K562 (cell line): ENCODE results near the gene TPO. TPM values are rescaled to one million over a fixed set of nuclear protein-coding genes. Genes with fewer than 3 reads are reported as not detected.

Experiments
- ATAC-seq: fragments of 200-7000 bp; cut with Tn5 transposase; 3 replicates; pipeline ENCODE4 v1.9.1; 2020; ENCODE audit warnings: moderate library complexity
- BruUV-seq: library from RNA; stranded (reverse); fragments of 400-500 nt; replicated peaks from 2 replicates; lab custom pipeline; 2021; lab: Mats Ljungman, UMichigan
- CTCF ChIA-PET: fragments of 300-600 bp; formaldehyde crosslinking; extraction: SDS; loops from one replicate; lab custom pipeline; 2021; ENCODE audit warnings: low intra/inter-chr PET ratio; lab: Yijun Ruan, JAX
- POLR2A ChIA-PET: fragments of 300-600, 350-650 bp; sonication (Branson Sonifier 250); formaldehyde crosslinking; extraction: SDS; loops from one replicate; lab custom pipeline; 2021; ENCODE audit warnings: antibody characterized with exemption, inconsistent platforms; lab: Yijun Ruan, JAX
- DNase-seq, 4 experiments: peaks; one replicate each; pipeline versions ENCODE4 v3.0.0 to v3.0.0-alpha.2; 2011 to 2018; ENCODE audit warnings: low spot score in 3 of 4, mixed read lengths in 3 of 4; ENCODE audit errors: extremely low read depth in 1 of 4
- FAIRE-seq: peaks from 2 replicates; lab custom pipeline; 2011; peaks lifted over from hg19 to GRCh38; lab: Jason Lieb, UNC
- H2AFZ ChIP-seq: 2 replicates; pipeline ENCODE4 v1.6.0; 2011; ENCODE audit warnings: low read depth, low read length, control low read depth, inconsistent platforms
- H3K27ac ChIP-seq: fragments of 200-600 bp; 3 replicates; pipeline ENCODE4 v1.8.0; 2011; ENCODE audit warnings: low read depth, mild to moderate bottlenecking, control low read depth, inconsistent platforms, low read length, moderate library complexity, mixed read lengths; ENCODE audit errors: extremely low read depth
- H3K27me3 ChIP-seq, 2 experiments: fragments of 300-600 bp in 1 of 2; 2 replicates in 1 of 2; 3 replicates in 1 of 2; pipeline versions ENCODE4 v1.6.0 to v1.8.0; 2011; ENCODE audit warnings: inconsistent platforms in 2 of 2, low read length in 2 of 2, mild to moderate bottlenecking in 1 of 2, mixed read lengths in 1 of 2, moderate library complexity in 1 of 2; ENCODE audit not compliant: control insufficient read depth in 2 of 2, insufficient read depth in 2 of 2
- H3K36me3 ChIP-seq: fragments of 300-600 bp; 3 replicates; pipeline ENCODE4 v1.8.0; 2011; ENCODE audit warnings: mild to moderate bottlenecking, low read length, inconsistent platforms; ENCODE audit not compliant: control insufficient read depth, insufficient read depth
- H3K4me1 ChIP-seq, 2 experiments: fragments of 200-600 bp in 1 of 2; replicated peaks in 1 of 2; 2 replicates in 1 of 2; 3 replicates in 1 of 2; pipeline versions ENCODE4 v1.5.1 to v1.8.0; 2011; ENCODE audit warnings: inconsistent platforms in 2 of 2, low read length in 2 of 2, mild to moderate bottlenecking in 1 of 2, mixed read lengths in 1 of 2, moderate library complexity in 1 of 2; ENCODE audit not compliant: control insufficient read depth in 2 of 2, insufficient read depth in 2 of 2
- H3K4me2 ChIP-seq: 2 replicates; pipeline ENCODE4 v1.6.1; 2011; ENCODE audit warnings: low read length, control low read depth, inconsistent platforms, mixed read lengths; ENCODE audit not compliant: insufficient read depth
- H3K4me3 ChIP-seq: fragments of 200-600 bp; sonication (generic), shearing (Covaris generic); 2 replicates; pipeline ENCODE4 v1.5.1; 2016; ENCODE audit warnings: control low read depth, inconsistent platforms
- H3K79me2 ChIP-seq: fragments of 200-600 bp; 3 replicates; pipeline ENCODE4 v1.8.0; 2011; ENCODE audit warnings: low read length, inconsistent platforms; ENCODE audit not compliant: control insufficient read depth, insufficient read depth
- H3K9ac ChIP-seq, 2 experiments: 2 replicates each; pipeline versions ENCODE4 v1.6.0 to v1.6.1; 2011; ENCODE audit warnings: low read depth in 2 of 2, low read length in 2 of 2, control low read depth in 1 of 2, inconsistent platforms in 1 of 2, mild to moderate bottlenecking in 1 of 2, mixed read lengths in 1 of 2; ENCODE audit not compliant: insufficient read depth in 1 of 2
- H3K9me1 ChIP-seq: one replicate; pipeline ENCODE4 v1.6.0; 2011; ENCODE audit warnings: inconsistent platforms, mild to moderate bottlenecking, low read length, moderate library complexity; ENCODE audit not compliant: control insufficient read depth, insufficient read depth
- H3K9me3 ChIP-seq: replicated peaks from 2 replicates; pipeline ENCODE4 v1.5.1; 2011; ENCODE audit warnings: low read depth, low read length, inconsistent platforms; ENCODE audit not compliant: control insufficient read depth, insufficient read depth
- H4K20me1 ChIP-seq: replicated peaks from 2 replicates; pipeline ENCODE4 v1.6.1; 2011; ENCODE audit warnings: low read length, inconsistent platforms, mixed read lengths; ENCODE audit not compliant: control insufficient read depth, insufficient read depth
- ASH1L ChIP-seq: fragments of 450-650 bp; IDR thresholded peaks from 2 replicates; pipeline ENCODE4 v1.6.1; 2018; ENCODE audit warnings: borderline replicate concordance, mild to moderate bottlenecking, low read depth; ENCODE audit not compliant: partially characterized antibody
- EP300 ChIP-seq: IDR thresholded peaks from 2 replicates; pipeline ENCODE4 v1.6.1; 2012; ENCODE audit warnings: low read length, improper control_type of control experiment
- HNRNPUL1 ChIP-seq: fragments of 200-400 bp; formaldehyde crosslinking; IDR thresholded peaks from 2 replicates; pipeline ENCODE4 v1.6.1; 2017; ENCODE audit warnings: low read length
- HOXB6 ChIP-seq: fragments of 250-450 bp; sonication (Bioruptor Pico); IDR thresholded peaks from 2 replicates; pipeline ENCODE4 v1.5.1; 2022; ENCODE audit warnings: mild to moderate bottlenecking, borderline replicate concordance
- KLF13 ChIP-seq: fragments of 450-650 bp; IDR thresholded peaks from 2 replicates; pipeline ENCODE4 v1.6.1; 2016; ENCODE audit warnings: missing genetic modification characterization, low read depth, mild to moderate bottlenecking, missing compliant biosample characterization, moderate library complexity, borderline replicate concordance
- LCOR ChIP-seq: sonication (generic); formaldehyde crosslinking; IDR thresholded peaks from 2 replicates; pipeline ENCODE4 v1.8.0; 2022; ENCODE audit warnings: mild to moderate bottlenecking, missing genetic modification reagents
- MAFG ChIP-seq: fragments of 450-650 bp; conservative IDR thresholded peaks from 2 replicates; pipeline ENCODE4 v1.6.1; 2016; ENCODE audit warnings: missing genetic modification characterization, missing compliant biosample characterization
- MLX ChIP-seq, 2 experiments: fragments of 450-650 bp in 1 of 2; sonication (generic) in 1 of 2; formaldehyde crosslinking; conservative IDR thresholded peaks; 2 replicates each; pipeline versions ENCODE4 v1.4.0 to v1.8.1; 2020 to 2022; ENCODE audit warnings: mild to moderate bottlenecking in 1 of 2, missing genetic modification reagents in 1 of 2
- PYGO2 ChIP-seq: fragments of 450-650 bp; IDR thresholded peaks from 2 replicates; pipeline ENCODE4 v1.6.1; 2016; ENCODE audit warnings: mild to moderate bottlenecking, missing genetic modification characterization, moderate library complexity, missing compliant biosample characterization
- SRSF1 ChIP-seq: fragments of 200-400 bp; formaldehyde crosslinking; IDR thresholded peaks from 2 replicates; pipeline ENCODE4 v1.6.1; 2017; ENCODE audit warnings: mild to moderate bottlenecking, low read depth, low read length, moderate library complexity
- ZNF589 ChIP-seq: fragments of 200-800 bp; sonication (Bioruptor generic); IDR thresholded peaks from 2 replicates; pipeline ENCODE4 v1.6.1; 2016; ENCODE audit warnings: low read depth, missing genetic modification characterization, missing compliant biosample characterization
- WGBS: fragments of 100-300 bp; shearing (Covaris generic); methylation state at CpG from one replicate; pipeline ENCODE4 v1.1.6; 2016; ENCODE audit warnings: low coverage, mixed read lengths; ENCODE audit not compliant: insufficient coverage; ENCODE audit errors: missing lambda C conversion rate; 5-methylcytosine and 5-hydroxymethylcytosine counted together
- in situ Hi-C: fragments of 300-500 bp; cut with MboI; formaldehyde crosslinking; loops from 4 replicates; pipeline ENCODE4 v1.15.0; 2018; ENCODE audit warnings: inconsistent platforms, mixed read lengths
- intact Hi-C: fragments of 100-400 bp; cut with micrococcal nuclease; formaldehyde crosslinking; loops from 2 replicates; pipeline ENCODE4 v1.14.2; 2022
- polyA plus RNA-seq, 8 experiments: library from polyadenylated mRNA; depleted of rRNA in 4 of 8; stranded (reverse) in 5 of 8; unstranded in 3 of 8; fragments of >200 nt; fragmentation: Nextera tagmentation in 2 of 8; fragmentation: Illumina TruSeq in 1 of 8; extraction: Ambion mirVana in 2 of 8; extraction: Trizol in 1 of 8; gene quantifications; 2 replicates each; pipeline versions ENCODE4 v1.2.1 to v1.2.3, GENCODE V29; 2011 to 2014; ENCODE audit warnings: inconsistent platforms in 1 of 8, missing spikeins in 1 of 8
- total RNA-seq, 7 experiments: library from RNA; depleted of rRNA in 6 of 7; stranded (reverse); fragments of >200 nt in 6 of 7; fragmentation: Illumina TruSeq in 2 of 7; extraction: Trizol in 2 of 7; gene quantifications; 2 replicates each; pipeline versions ENCODE4 v1.2.1 to v1.2.3, GENCODE V29; 2011 to 2021; ENCODE audit warnings: low replicate concordance in 1 of 7
- TF ChIP-seq, protein P1 (sequence below): sonication (generic); formaldehyde crosslinking; IDR thresholded peaks from 2 replicates; pipeline ENCODE4 v1.8.0; 2022; ENCODE audit warnings: missing genetic modification reagents, mild to moderate bottlenecking, borderline replicate concordance

Gene TPO
- total and polyA plus RNA-seq, 9 of the 15 experiments (the other 6 are each of a cell fraction or from before 2014, with no cell fraction given): not detected

DNA sequence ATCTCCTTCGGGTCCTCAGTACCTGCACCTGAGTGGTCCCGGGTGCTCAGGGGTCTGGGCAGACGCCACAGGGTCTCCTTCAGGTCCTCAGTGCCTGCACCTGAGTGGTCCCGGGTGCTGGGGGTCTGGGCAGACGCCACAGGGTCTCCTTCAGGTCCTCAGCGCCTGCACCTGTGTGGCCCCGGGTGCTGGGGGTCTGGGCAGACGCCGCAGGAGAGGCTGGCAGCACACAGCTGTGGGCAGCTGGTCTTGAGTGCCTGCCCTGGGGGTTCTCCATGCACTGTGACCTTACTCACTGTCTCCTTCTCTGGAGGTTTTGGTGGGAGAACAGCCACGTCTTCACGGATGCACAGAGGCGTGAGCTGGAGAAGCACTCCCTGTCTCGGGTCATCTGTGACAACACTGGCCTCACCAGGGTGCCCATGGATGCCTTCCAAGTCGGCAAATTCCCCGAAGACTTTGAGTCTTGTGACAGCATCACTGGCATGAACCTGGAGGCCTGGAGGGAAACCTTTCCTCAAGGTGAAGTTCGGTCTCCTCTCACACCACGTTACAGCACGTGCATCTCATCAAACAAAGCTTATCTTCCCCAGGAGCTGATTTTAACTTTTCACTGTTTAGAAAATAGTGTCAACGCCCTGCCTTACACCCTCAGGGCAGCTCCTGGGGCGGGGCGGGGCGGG, 82.6 kb downstream of the TPO start:
- no peak overlapping the region for H2AFZ ChIP-seq
- H3K79me2 ChIP-seq: no peaks in the 10 kb centered on the region
- intact Hi-C loops (no loop called here), in situ Hi-C loops (no loop called here)
- H3K4me3 ChIP-seq: no peak overlapping the region
- no peaks in the 10 kb centered on the region for H3K4me1 ChIP-seq
- H3K36me3 ChIP-seq: no peaks in the 10 kb centered on the region
- ATAC-seq: no peak
- no peak for DNase-seq
- H3K4me2 ChIP-seq: no peak overlapping the region
- no peak for FAIRE-seq
- CTCF ChIA-PET: no interaction called here
- no peak overlapping the region for H3K9ac ChIP-seq
- 0% methylated on average over 19 of the region's 22 CpGs for WGBS
- no TSS peak for BruUV-seq
- H3K9me3 ChIP-seq: no peaks in the 10 kb centered on the region
- H3K27ac ChIP-seq: no peak overlapping the region
- POLR2A ChIA-PET: no interaction called here
- TF ChIP-seq ZNF589 (CRISPR knock-in tag): no peak
- no peak for TF ChIP-seq KLF13 (tag)
- no peak for TF ChIP-seq PYGO2
- no peak for TF ChIP-seq LCOR (CRISPR knock-in tag)
- TF ChIP-seq HNRNPUL1: no peak
- no peak for TF ChIP-seq MAFG
- TF ChIP-seq EP300: no peak
- no peak for TF ChIP-seq HOXB6 (CRISPR knock-in tag)
- no peak for TF ChIP-seq SRSF1
- TF ChIP-seq ASH1L: no peak
- no peak for TF ChIP-seq MLX (CRISPR knock-in tag; conservative IDR thresholded peaks at IDR 0.05)
- TF ChIP-seq, protein P1, sequence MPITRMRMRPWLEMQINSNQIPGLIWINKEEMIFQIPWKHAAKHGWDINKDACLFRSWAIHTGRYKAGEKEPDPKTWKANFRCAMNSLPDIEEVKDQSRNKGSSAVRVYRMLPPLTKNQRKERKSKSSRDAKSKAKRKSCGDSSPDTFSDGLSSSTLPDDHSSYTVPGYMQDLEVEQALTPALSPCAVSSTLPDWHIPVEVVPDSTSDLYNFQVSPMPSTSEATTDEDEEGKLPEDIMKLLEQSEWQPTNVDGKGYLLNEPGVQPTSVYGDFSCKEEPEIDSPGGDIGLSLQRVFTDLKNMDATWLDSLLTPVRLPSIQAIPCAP: no peak
- no peaks in the 10 kb centered on the region for H3K9me1 ChIP-seq
- no peaks in the 10 kb centered on the region; the same call in 1 of the 2 replicates for H4K20me1 ChIP-seq
- peaks cover 5 to 63% of the 10 kb centered on the region in 2 experiments; a peak in 3 of 5 replicates for H3K27me3 ChIP-seq
